WERI-Rb-1 (cell line): ENCODE data around the gene STPG3.
A peak's percentile ranks its signal among the peaks of the same experiment; 100 is the strongest.

Experiments used
- DNase-seq: peaks from one replicate; pipeline ENCODE4 v3.0.0-alpha.2; 2020
- H3K27ac ChIP-seq: fragments of 250-450 bp; sonication (Bioruptor Pico); 2 replicates; pipeline ENCODE4 v1.5.1; 2020; ENCODE audit warnings: mild to moderate bottlenecking, moderate library complexity
- H3K27me3 ChIP-seq: fragments of 250-450 bp; sonication (Bioruptor Pico); 2 replicates; pipeline ENCODE4 v1.5.1; 2021; ENCODE audit warnings: mild to moderate bottlenecking, low read depth, moderate library complexity; ENCODE audit not compliant: insufficient read depth, severe bottlenecking
- H3K36me3 ChIP-seq: fragments of 250-450 bp; sonication (Bioruptor Pico); 2 replicates; pipeline ENCODE4 v1.5.1; 2020; ENCODE audit warnings: mild to moderate bottlenecking, moderate library complexity
- H3K4me3 ChIP-seq: 2 replicates; pipeline ENCODE4 v1.5.1; 2011; ENCODE audit warnings: low read depth, mild to moderate bottlenecking, control low read depth, low read length
- H3K9me3 ChIP-seq: fragments of 250-450 bp; sonication (Bioruptor Pico); 2 replicates; pipeline ENCODE4 v1.5.1; 2021; ENCODE audit warnings: mild to moderate bottlenecking, moderate library complexity; ENCODE audit not compliant: severe bottlenecking
- CTCF ChIP-seq: IDR thresholded peaks from 2 replicates; pipeline ENCODE4 v1.5.1; 2011; ENCODE audit warnings: low read depth, mild to moderate bottlenecking, control low read depth, inconsistent platforms, low read length

STPG3 gene

GRCh38 chr9:137272241-137273094, 21.4 kb downstream of the STPG3 start:
- no peak for TF ChIP-seq CTCF
- DNase-seq, result no peak
- Histone ChIP-seq H3K36me3 (peaks cover 9% of the 10 kb centered on the region), H3K4me3 (no peak overlapping the region), H3K9me3 (no peaks in the 10 kb centered on the region), H3K27ac (peak overlapping the region; percentile 24), H3K27me3 (no peaks in the 10 kb centered on the region)

GRCh38 chr9:137273095-137273490, 22.0 kb downstream of the STPG3 start:
- TF ChIP-seq CTCF, result no peak
- Histone ChIP-seq H3K9me3 (no peaks in the 10 kb centered on the region), H3K27me3 (no peaks in the 10 kb centered on the region), H3K4me3 (no peak overlapping the region), H3K27ac (peak overlapping the region; percentile 36; the same call in 1 of the 2 replicates), H3K36me3 (peaks cover 9% of the 10 kb centered on the region)
- no peak for DNase-seq

- Histone ChIP-seq H3K36me3 (peaks cover 6% of the 10 kb centered on the region), H3K27ac (peak overlapping the region; percentile 77), H3K27me3 (no peaks in the 10 kb centered on the region), H3K9me3 (no peaks in the 10 kb centered on the region), H3K4me3 (no peak overlapping the region)
- no peak for DNase-seq
- TF ChIP-seq CTCF, result no peak
These were observed 22.7 kb downstream of the STPG3 start for GRCh38 chr9:137273611-137274320.

GRCh38 chr9:137275203-137275587, 24.1 kb downstream of the STPG3 start:
- peaks cover 20% of the 10 kb centered on the region for H3K36me3 ChIP-seq

More at GRCh38 chr9:137275203-137275587, 24.1 kb downstream of the STPG3 start:
- Histone ChIP-seq H3K4me3 (no peak overlapping the region), H3K9me3 (no peaks in the 10 kb centered on the region), H3K27ac (peak overlapping the region; percentile 98), H3K27me3 (no peaks in the 10 kb centered on the region)
- DNase-seq, result no peak
- TF ChIP-seq CTCF, result no peak
